C4-2B (cell line): ENCODE measurements around the gene CHCHD6.

ENCODE experiments used
- H3K27ac ChIP-seq: fragments of 450-650 bp; 2 replicates; pipeline ENCODE4 v1.5.1; 2017
- ZFX ChIP-seq: fragments of 450-650 bp; IDR thresholded peaks from 2 replicates; pipeline ENCODE4 v1.6.1; 2017
- TF ChIP-seq, protein P1 (sequence below): fragments of 450-650 bp; conservative IDR thresholded peaks from 2 replicates; pipeline ENCODE4 v1.5.1; 2017; ENCODE audit warnings: mild to moderate bottlenecking

The CHCHD6 gene

DNA sequence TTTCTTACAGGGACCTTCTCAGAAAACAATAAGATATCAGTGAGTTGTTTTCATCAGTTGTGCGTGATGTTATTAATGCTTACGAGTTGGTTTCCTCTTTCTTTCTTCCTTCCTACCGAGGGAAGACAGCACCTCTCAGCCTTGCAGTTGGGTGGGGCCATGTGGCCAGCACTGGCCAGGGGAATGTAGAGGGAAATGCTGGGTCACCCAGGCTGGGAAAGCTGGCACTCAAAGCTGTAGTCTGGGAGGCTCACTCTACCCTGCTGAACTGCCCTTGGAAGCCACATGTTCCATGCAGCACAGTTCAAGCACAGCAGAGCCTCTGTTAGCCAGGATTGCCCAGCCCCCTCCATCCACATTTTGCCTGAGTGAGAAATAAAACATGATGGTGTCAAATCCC is 10.1 kb upstream of the CHCHD6 start:
- no peak overlapping the region for H3K27ac ChIP-seq
- TF ChIP-seq ZFX, result no peak
- TF ChIP-seq, protein P1, sequence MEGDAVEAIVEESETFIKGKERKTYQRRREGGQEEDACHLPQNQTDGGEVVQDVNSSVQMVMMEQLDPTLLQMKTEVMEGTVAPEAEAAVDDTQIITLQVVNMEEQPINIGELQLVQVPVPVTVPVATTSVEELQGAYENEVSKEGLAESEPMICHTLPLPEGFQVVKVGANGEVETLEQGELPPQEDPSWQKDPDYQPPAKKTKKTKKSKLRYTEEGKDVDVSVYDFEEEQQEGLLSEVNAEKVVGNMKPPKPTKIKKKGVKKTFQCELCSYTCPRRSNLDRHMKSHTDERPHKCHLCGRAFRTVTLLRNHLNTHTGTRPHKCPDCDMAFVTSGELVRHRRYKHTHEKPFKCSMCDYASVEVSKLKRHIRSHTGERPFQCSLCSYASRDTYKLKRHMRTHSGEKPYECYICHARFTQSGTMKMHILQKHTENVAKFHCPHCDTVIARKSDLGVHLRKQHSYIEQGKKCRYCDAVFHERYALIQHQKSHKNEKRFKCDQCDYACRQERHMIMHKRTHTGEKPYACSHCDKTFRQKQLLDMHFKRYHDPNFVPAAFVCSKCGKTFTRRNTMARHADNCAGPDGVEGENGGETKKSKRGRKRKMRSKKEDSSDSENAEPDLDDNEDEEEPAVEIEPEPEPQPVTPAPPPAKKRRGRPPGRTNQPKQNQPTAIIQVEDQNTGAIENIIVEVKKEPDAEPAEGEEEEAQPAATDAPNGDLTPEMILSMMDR, result no peak

DNA sequence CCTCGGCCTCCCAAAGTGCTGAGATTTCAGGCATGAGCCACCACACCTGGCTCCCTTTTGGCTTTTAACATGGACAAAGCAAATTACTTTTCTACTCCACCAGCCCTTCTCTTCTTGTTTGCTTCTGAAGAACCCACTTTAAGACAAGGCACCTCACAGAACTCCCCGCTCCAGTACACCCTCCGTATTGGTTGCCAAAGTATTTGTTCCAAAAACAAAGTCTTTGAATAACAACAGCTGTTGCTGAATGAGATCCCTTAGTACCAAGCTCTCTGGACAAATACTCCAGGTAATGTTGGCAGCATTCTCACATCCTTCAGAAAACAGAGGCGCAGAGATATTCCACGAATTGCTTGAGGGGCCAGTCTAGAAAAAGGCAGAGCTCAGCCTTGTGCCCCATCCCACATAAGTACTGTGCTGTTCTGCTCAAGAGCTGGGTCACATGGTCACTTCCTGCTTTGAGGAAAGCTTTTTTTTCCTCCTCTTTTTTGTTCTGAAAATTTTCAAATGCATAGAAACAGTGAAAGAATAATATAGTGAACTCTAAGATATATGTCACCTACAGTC is 7.3 kb upstream of the CHCHD6 start:
- no peak overlapping the region for H3K27ac ChIP-seq
- TF ChIP-seq, protein P1, result no peak
- no peak for TF ChIP-seq ZFX

DNA sequence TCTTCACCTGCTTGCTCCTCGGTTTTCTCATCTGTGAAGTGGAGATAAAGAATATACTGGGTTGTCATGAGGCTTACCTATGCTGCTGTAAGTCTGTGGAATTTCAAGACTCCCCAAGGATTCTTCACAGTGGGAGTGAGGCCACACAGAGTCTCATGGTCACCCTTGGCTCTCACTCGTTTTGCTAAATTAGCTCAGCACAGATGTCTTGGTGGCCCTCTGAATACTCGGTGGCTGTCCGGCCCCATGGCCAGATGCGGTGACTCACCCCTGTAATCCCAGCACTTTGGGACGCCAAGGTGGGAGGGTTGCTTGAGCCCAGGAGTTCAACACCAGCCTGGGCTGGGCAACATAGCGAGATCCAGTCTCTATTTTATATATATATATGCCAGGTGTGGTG is 5.0 kb upstream of the CHCHD6 start:
- TF ChIP-seq, protein P1, result no peak
- TF ChIP-seq ZFX, result no peak
- H3K27ac ChIP-seq, result no peak overlapping the region

DNA sequence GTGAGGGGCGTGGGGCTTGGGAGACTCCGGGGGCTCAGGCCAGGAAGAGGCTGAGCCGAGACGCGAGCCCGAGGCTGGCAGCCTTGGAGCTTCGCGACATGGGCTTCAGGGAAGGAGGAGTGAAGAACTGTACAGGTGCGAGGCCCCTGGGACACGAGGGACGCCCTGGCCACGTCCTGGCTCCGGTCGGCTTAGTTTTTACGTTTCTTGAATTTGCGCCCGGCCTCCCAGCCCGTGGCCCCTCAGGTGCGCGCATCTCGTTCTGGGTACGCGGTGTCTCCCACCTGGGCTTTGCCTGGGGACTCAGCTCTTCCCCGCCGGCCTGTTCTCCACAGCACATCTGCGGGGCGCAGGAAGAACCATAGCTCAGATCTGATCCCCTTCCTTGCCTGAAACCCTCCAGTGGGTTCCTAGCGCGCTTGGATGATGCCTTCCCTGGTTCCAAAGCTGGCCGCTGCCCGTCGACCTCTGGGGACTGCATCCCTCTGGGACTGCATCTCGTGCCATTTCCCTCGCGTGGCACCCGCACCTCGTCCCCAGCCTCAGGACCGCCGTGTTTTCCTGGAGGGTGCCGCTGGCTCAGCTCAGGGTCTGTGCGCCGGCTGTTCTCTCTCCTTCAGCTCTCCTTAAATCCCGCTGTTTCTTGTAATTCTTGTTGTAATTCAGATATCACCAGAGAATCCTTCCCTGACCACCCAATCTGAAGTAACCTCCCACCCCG is 614 bp downstream of the CHCHD6 start:
- TF ChIP-seq, protein P1, result no peak
- peak; percentile 77 for TF ChIP-seq ZFX
- H3K27ac ChIP-seq, result peak overlapping the region; percentile 60

DNA sequence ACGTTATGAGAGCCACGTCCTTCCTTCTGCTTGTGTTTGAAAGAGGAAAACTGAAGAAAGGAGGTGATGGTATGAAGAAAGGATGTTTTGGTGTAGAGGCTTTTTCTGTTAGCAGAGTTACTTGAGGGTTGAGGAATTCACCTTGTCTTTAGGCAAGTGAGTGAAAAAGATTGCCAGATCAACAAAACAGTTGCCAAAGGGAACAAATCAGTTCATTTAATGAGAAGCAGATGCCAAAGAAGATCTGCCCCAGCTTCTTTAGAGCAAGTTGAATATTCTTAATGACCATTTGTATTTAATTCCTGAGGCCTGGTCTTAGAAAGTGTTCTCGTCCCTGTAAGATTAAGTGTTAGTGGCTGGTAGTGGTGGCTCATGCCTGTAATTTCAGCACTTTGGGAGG is 2.6 kb downstream of the CHCHD6 start:
- TF ChIP-seq ZFX, result no peak
- TF ChIP-seq, protein P1, result no peak
- no peak overlapping the region for H3K27ac ChIP-seq

DNA sequence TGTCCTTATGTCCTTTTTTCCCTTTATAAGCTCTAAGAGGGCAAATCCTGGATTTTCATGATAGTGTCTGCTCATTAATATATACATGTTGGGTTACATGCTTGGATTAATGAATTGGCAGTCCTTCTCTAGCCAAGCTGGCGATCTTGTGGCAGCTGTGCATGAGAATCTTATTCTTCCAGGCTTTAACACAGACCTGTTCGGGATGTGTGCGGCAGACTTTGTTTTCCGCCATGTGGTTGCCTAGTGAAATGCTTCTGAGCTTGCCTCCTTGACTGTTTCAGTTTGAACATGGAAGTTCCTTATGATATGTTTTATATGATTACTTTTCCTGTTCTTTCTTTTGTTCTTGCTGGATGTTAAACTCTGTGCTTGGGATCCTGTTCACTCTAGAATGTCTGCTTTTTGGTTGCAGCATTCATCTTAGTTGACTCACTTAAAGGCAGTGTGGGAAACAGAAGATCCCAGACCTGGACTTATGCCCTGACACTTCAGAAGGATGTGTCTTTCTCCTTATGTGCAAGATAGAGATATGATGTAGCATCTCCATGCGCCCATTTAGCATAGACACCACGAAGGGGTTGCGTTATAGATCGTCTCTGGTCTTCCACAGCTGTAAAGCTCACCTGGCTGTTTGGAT is 7.2 kb downstream of the CHCHD6 start:
- no peak for TF ChIP-seq ZFX
- TF ChIP-seq, protein P1, result no peak; the same call in 1 of the 2 replicates
- no peak overlapping the region for H3K27ac ChIP-seq

DNA sequence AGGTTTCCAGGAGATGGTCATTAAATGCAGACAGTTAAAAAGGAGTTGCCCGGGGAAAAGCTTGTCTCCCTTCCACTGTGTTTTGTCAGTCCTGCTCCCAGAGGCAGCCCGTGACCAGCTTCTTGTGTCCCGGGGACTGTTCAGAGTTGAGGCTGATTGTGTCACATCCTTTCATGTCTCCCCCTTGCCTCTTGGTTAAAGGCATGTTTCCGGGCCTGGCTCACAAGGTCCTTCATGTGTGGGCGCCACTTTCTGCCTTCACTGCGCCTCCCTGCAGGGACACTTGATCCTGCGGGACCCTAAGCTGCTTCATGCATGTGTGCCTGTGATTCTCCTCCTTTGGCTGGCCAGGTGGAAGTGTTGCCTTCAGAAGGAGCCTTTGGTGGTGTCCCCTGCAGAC is 9.2 kb downstream of the CHCHD6 start:
- no peak overlapping the region for H3K27ac ChIP-seq
- TF ChIP-seq, protein P1, result no peak
